GM18909 (cell line): ENCODE data around the gene SLC38A5.
"Not testable (repeated sequence)": the region's sequence is repeated elsewhere in the genome, so short reads cannot be mapped to it uniquely, and the experiment has no call there.

Experiments
- ATAC-seq: cut with Tn5 transposase; IDR thresholded peaks from one replicate; pipeline ENCODE4 v1.9.1; 2021; ENCODE audit warnings: mild to moderate bottlenecking; ENCODE audit not compliant: unreplicated experiment, poor library complexity

The SLC38A5 gene

GRCh38 chrX:48470110-48470832 is at the start of gene SLC38A5:
SLC38A5 (minus strand) TSS chrX:48470260; CDS start chrX:48467924, 2,336 bp downstream.
- ATAC-seq = no peak

GRCh38 chrX:48519481-48519880 is 49.4 kb upstream of the SLC38A5 start:
- not testable (repeated sequence) for ATAC-seq

GRCh38 chrX:48516987-48517386 is 46.9 kb upstream of the SLC38A5 start:
- ATAC-seq = no peak

GRCh38 chrX:48516285-48516684 is 46.2 kb upstream of the SLC38A5 start:
- ATAC-seq = no peak

- no peak for ATAC-seq
Measured at GRCh38 chrX:48515842-48516241, 45.8 kb upstream of the SLC38A5 start.

GRCh38 chrX:48514868-48515460 is 44.9 kb upstream of the SLC38A5 start:
- ATAC-seq = no peak

- no peak for ATAC-seq
Measured at GRCh38 chrX:48514126-48514806, 44.2 kb upstream of the SLC38A5 start.

- no peak for ATAC-seq
Measured at GRCh38 chrX:48513670-48514069, 43.6 kb upstream of the SLC38A5 start.

- no peak for ATAC-seq
Measured at GRCh38 chrX:48512371-48512935, 42.4 kb upstream of the SLC38A5 start.

- no peak for ATAC-seq
Measured at GRCh38 chrX:48511560-48511959, 41.5 kb upstream of the SLC38A5 start.

GRCh38 chrX:48509619-48510018 is 39.6 kb upstream of the SLC38A5 start:
- no peak for ATAC-seq

- ATAC-seq = no peak
Measured at GRCh38 chrX:48509245-48509590, 39.2 kb upstream of the SLC38A5 start.

- ATAC-seq = peak; percentile 86
Measured at GRCh38 chrX:48508400-48509244, 38.6 kb upstream of the SLC38A5 start, which contains the start of gene PORCN. PORCN (plus strand) TSS chrX:48508992; CDS start chrX:48509821, 829 bp downstream.

- ATAC-seq = no peak
Measured at GRCh38 chrX:48507246-48507645, 37.2 kb upstream of the SLC38A5 start.

GRCh38 chrX:48505481-48505880 is 35.4 kb upstream of the SLC38A5 start:
- no peak for ATAC-seq

- no peak for ATAC-seq
Measured at GRCh38 chrX:48504261-48504660, 34.2 kb upstream of the SLC38A5 start.

- ATAC-seq = no peak
Measured at GRCh38 chrX:48498374-48498809, 28.3 kb upstream of the SLC38A5 start.

GRCh38 chrX:48497871-48498270 is 27.8 kb upstream of the SLC38A5 start:
- no peak for ATAC-seq

- no peak for ATAC-seq
Measured at GRCh38 chrX:48496660-48497059, 26.6 kb upstream of the SLC38A5 start.

GRCh38 chrX:48493890-48494364 is 23.9 kb upstream of the SLC38A5 start:
- ATAC-seq = no peak
